ENCODE results near the gene GJC1. TPM values are rescaled to one million over a fixed set of nuclear protein-coding genes. Genes with fewer than 3 reads are reported as not detected.

Gene GJC1
- total RNA-seq, 1 experiment from 2014 or later: 119 TPM

GRCh38 chr17:44778656-44779210, 51.4 kb downstream of the GJC1 start:
- peak overlapping the region; percentile 3 for H3K4me2 ChIP-seq (ENCODE audit: insufficient read depth, insufficient read length, low read length)

More at GRCh38 chr17:44778656-44779210, 51.4 kb downstream of the GJC1 start:
- no CpG with 5 or more reads among the region's 10 CpGs for WGBS (ENCODE audit: extremely low coverage, insufficient read length, low lambda C conversion rate)
- H2BK120ac ChIP-seq (ENCODE audit: low read depth, low read length, poor library complexity, severe bottlenecking): no peak overlapping the region
- H3K27me3 ChIP-seq (ENCODE audit: insufficient read depth, low read length): peaks cover 4% of the 10 kb centered on the region; the same call in 1 of the 2 replicates
- no peak for DNase-seq
- H3K27ac Mint-ChIP-seq: no peak overlapping the region; a peak in 1 of 7 replicates
- H3K9me3 ChIP-seq (ENCODE audit: control insufficient read depth, low read depth, low read length): no peaks in the 10 kb centered on the region
- no peak overlapping the region for H2AK5ac ChIP-seq (ENCODE audit: insufficient read length, low read length)
- no peak overlapping the region for H3K9ac ChIP-seq (ENCODE audit: extremely low read depth, insufficient read length, low read length)
- no peak overlapping the region for H3K23ac ChIP-seq (ENCODE audit: insufficient read length, low read depth, low read length)
- H2BK5ac ChIP-seq (ENCODE audit: insufficient read length, low read length): no peak overlapping the region
- H4K91ac ChIP-seq (ENCODE audit: insufficient read length, low read depth, low read length): no peak overlapping the region
- no peak overlapping the region for H3K56ac ChIP-seq (ENCODE audit: insufficient read length, low read depth, low read length)
- H4K5ac ChIP-seq (ENCODE audit: insufficient read length, low read depth, low read length): no peak overlapping the region
- no peak for TF ChIP-seq CTCF (conservative IDR thresholded peaks at IDR 0.05)
- no peak overlapping the region for H3K27ac ChIP-seq (ENCODE audit: insufficient read length, low read depth, low read length)
- H3T11ph ChIP-seq (ENCODE audit: low read length): no peak overlapping the region
- no peak overlapping the region for H2BK20ac ChIP-seq (ENCODE audit: low read depth, low read length, poor library complexity, severe bottlenecking)
- H4K8ac ChIP-seq (replicated peaks; ENCODE audit: insufficient read length, low read depth, low read length): no peak overlapping the region
- H4K20me1 ChIP-seq (ENCODE audit: control insufficient read depth, insufficient read depth, insufficient read length): no peaks in the 10 kb centered on the region
- peak overlapping the region; percentile 56 to 65; a peak in 3 of 5 replicates for H3K4me3 Mint-ChIP-seq
- no peaks in the 10 kb centered on the region for H3K79me2 ChIP-seq (ENCODE audit: insufficient read depth, low read length)
- no peak overlapping the region for H3K14ac ChIP-seq (ENCODE audit: insufficient read depth, low read length)
- H3K4me1 ChIP-seq (ENCODE audit: insufficient read depth, low read length): peaks cover 2% of the 10 kb centered on the region; the same call in 1 of the 2 replicates
- peaks cover 10% of the 10 kb centered on the region for H3K23me2 ChIP-seq (ENCODE audit: insufficient read length, low read depth, low read length, poor library complexity, severe bottlenecking)
- H3K4me1 Mint-ChIP-seq: peaks cover 24 to 35% of the 10 kb centered on the region in 2 experiments
- peaks cover 34% of the 10 kb centered on the region for H3K27me3 Mint-ChIP-seq (ENCODE audit: low read depth)
- H2BK15ac ChIP-seq (ENCODE audit: low read depth, low read length): no peak overlapping the region
- no peaks in the 10 kb centered on the region for H3K36me3 Mint-ChIP-seq (ENCODE audit: insufficient read depth in 1 of 3, low read depth in 3 of 3)
- H2AFZ ChIP-seq (ENCODE audit: low read length): no peak overlapping the region
- no peak overlapping the region for H2BK12ac ChIP-seq (ENCODE audit: insufficient read length, low read depth, low read length)
- no peak overlapping the region for H3K4ac ChIP-seq (ENCODE audit: low read depth, low read length)
- no peaks in the 10 kb centered on the region for H3K79me1 ChIP-seq (ENCODE audit: insufficient read depth, low read depth, low read length, poor library complexity, severe bottlenecking)
- no peak overlapping the region for H3K18ac ChIP-seq (ENCODE audit: insufficient read length, low read depth, low read length)
- no peaks in the 10 kb centered on the region for H3K9me3 Mint-ChIP-seq
